ENCODE data around the gene ADI1. TPM values are rescaled to one million over a fixed set of nuclear protein-coding genes. Genes with fewer than 3 reads are reported as not detected.

The ADI1 gene
- total and polyA plus RNA-seq, 2 of the 8 experiments (the other 6 are each of a cell fraction or from before 2014, with no cell fraction given): 12.2 to 40.2 TPM

DNA sequence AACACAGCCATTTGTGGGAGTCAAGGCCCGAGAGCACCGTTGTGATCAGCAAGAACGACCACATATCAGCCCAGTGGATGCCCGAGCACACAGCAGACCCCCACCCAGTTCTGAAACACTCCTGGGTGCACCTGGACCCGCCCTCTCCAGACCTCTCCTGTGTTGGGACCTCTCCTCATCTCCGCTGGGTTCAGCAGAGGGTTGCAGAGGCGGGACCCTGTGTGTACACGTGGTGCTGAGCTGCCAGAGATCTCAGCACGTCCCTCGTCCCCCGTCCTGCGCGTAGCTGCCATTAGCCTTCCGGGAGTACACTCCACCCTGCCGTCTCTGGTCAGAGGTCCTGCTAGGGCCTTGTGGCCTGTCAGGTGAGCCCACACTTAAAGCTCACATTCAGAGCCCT, 51.7 kb downstream of the ADI1 start:
- no peak overlapping the region for H3K4me2 ChIP-seq (ENCODE audit: insufficient read depth in 1 of 2, low read depth in 2 of 2, low read length in 2 of 2)
- no peaks in the 10 kb centered on the region for H3K9me3 ChIP-seq (ENCODE audit: insufficient read depth in 2 of 2, low read depth in 1 of 2, low read length in 1 of 2)
- no peak overlapping the region; the same call in 1 of the 2 replicates for H4K8ac ChIP-seq (ENCODE audit: extremely low read depth, insufficient read depth, low read length)
- H4K5ac ChIP-seq (ENCODE audit: insufficient read length, low read depth, low read length): no peak overlapping the region
- no peak overlapping the region for H3K4me3 ChIP-seq (ENCODE audit: extremely low read depth in 1 of 4, insufficient read depth in 2 of 4, low read depth in 3 of 4, low read length in 4 of 4)
- DNase-seq (ENCODE audit: low read depth in 1 of 2, low spot score in 2 of 2) (no peak), FAIRE-seq (no peak)
- WGBS, 2 experiments (ENCODE audit: extremely low coverage in 1 of 2, insufficient coverage in 1 of 2, insufficient read length in 1 of 2, insufficient replicate concordance in 2 of 2, low coverage in 1 of 2, low lambda C conversion rate in 2 of 2, missing lambda C conversion rate in 1 of 2): 89% methylated on average over 15 of the region's 15 CpGs; no CpG with 5 or more reads in 1 of the 2 experiments
- H3K79me1 ChIP-seq (ENCODE audit: low read depth, low read length): no peaks in the 10 kb centered on the region
- H3K4ac ChIP-seq (replicated peaks; ENCODE audit: insufficient read length, low read depth, low read length): no peak overlapping the region
- no peak overlapping the region for H2BK12ac ChIP-seq (ENCODE audit: low read depth, low read length)
- POLR2A ChIA-PET (ENCODE audit: partially characterized antibody): interaction anchor here (1.7 kb wide), 1 partner anchor 9 kb away, joined by 3 read pairs; no protein-coding TSS in a partner anchor
- H2BK20ac ChIP-seq (ENCODE audit: low read length): no peak overlapping the region
- no peak overlapping the region for H2BK120ac ChIP-seq (replicated peaks; ENCODE audit: low read depth, low read length)
- H3K18ac ChIP-seq (ENCODE audit: extremely low read depth, low read length): no peak overlapping the region
- H3K56ac ChIP-seq (replicated peaks; ENCODE audit: insufficient read length, low read depth, low read length): no peak overlapping the region
- no peak overlapping the region for H3K14ac ChIP-seq (ENCODE audit: insufficient read length)
- peaks cover 0 to 14% (median 1%) of the 10 kb centered on the region in 4 experiments; a peak in 5 of 8 replicates for H3K36me3 ChIP-seq (ENCODE audit: control insufficient read depth in 2 of 4, insufficient read depth in 4 of 4, low read length in 3 of 4)
- no peak overlapping the region for H4K91ac ChIP-seq (replicated peaks; ENCODE audit: insufficient read length, low read length)
- H2BK5ac ChIP-seq (ENCODE audit: low read depth, low read length): no peak overlapping the region
- no peak for TF ChIP-seq YY1 (IDR thresholded peaks at IDR 0.05; ENCODE audit: low read depth, low read length)
- H3K27me3 ChIP-seq (replicated peaks in 1 of 4; ENCODE audit: control insufficient read depth in 3 of 4, extremely low read depth in 1 of 4, insufficient read depth in 3 of 4, low read length in 3 of 4): no peaks in the 10 kb centered on the region
- no peaks in the 10 kb centered on the region for H4K20me1 ChIP-seq (replicated peaks in 1 of 2; ENCODE audit: control insufficient read depth in 1 of 2, insufficient read depth in 2 of 2, low read length in 2 of 2)
- no peak overlapping the region for H3K9ac ChIP-seq (replicated peaks in 1 of 4; ENCODE audit: extremely low read depth in 1 of 4, low read depth in 3 of 4, low read length in 3 of 4)
- H3K27ac ChIP-seq (ENCODE audit: low read depth, low read length): no peak overlapping the region
- no peak overlapping the region for H2AFZ ChIP-seq (ENCODE audit: low read length)
- no peak overlapping the region for H2BK15ac ChIP-seq (ENCODE audit: low read length)
- no peak overlapping the region for H2AK5ac ChIP-seq (ENCODE audit: low read depth, low read length)
- no peaks in the 10 kb centered on the region for H3K23me2 ChIP-seq (ENCODE audit: low read depth, low read length)
- no peaks in the 10 kb centered on the region for H3K79me2 ChIP-seq (ENCODE audit: control insufficient read depth in 1 of 2, insufficient read depth in 2 of 2, low read length in 2 of 2)
- H3K23ac ChIP-seq (ENCODE audit: insufficient read length): no peak overlapping the region
- CTCF ChIA-PET (ENCODE audit: partially characterized antibody): interaction anchor here (1.0 to 12.1 kb wide), 5 partner anchors 8 to 51 kb away, joined by 3 to 123 read pairs (median 4); no protein-coding TSS in a partner anchor
- H3K4me1 ChIP-seq (replicated peaks in 1 of 4; ENCODE audit: control insufficient read depth in 3 of 4, insufficient read depth in 4 of 4, low read length in 3 of 4): peaks cover 0 to 7% (median 3%) of the 10 kb centered on the region in 4 experiments; a peak in 4 of 7 replicates

Measured in H1 (cell line).